H1 (cell line): Measurements from ENCODE around the gene ATP5ME. TPM values are rescaled to one million over a fixed set of nuclear protein-coding genes. Genes with fewer than 3 reads are reported as not detected.

ENCODE experiments used
- CTBP2 ChIP-seq: IDR thresholded peaks from 2 replicates; pipeline ENCODE4 v1.7.0; 2011; ENCODE audit warnings: borderline replicate concordance, mild to moderate bottlenecking, moderate library complexity, mixed read lengths, low read length; ENCODE audit not compliant: insufficient read depth, insufficient read length
- EP300 ChIP-seq, 2 experiments: IDR thresholded peaks; 1 replicate in 1 of 2; 2 replicates in 1 of 2; pipeline ENCODE4 v1.6.1; 2011 to 2012; ENCODE audit warnings: low read depth in 2 of 2, low read length in 2 of 2, mild to moderate bottlenecking in 2 of 2, borderline replicate concordance in 1 of 2, inconsistent platforms in 1 of 2, moderate library complexity in 1 of 2
- EZH2 ChIP-seq: fragments of 200-600 bp; sonication (generic); IDR thresholded peaks from 2 replicates; pipeline ENCODE4 v1.7.1; 2012; ENCODE audit warnings: low read depth, mild to moderate bottlenecking, moderate library complexity, low read length, inconsistent platforms; ENCODE audit not compliant: severe bottlenecking
- HDAC2 ChIP-seq, 2 experiments: fragments of 300-600 bp in 1 of 2; sonication (generic) in 1 of 2; IDR thresholded peaks; 2 replicates each; pipeline ENCODE4 v1.6.1; 2011 to 2012; ENCODE audit warnings: low read depth in 2 of 2, low read length in 2 of 2, mild to moderate bottlenecking in 2 of 2, moderate library complexity in 2 of 2, borderline replicate concordance in 1 of 2, inconsistent platforms in 1 of 2
- KDM1A ChIP-seq: fragments of 200-600, 300-600 bp; sonication (generic); IDR thresholded peaks from 2 replicates; pipeline ENCODE4 v1.7.1; 2016; ENCODE audit warnings: mild to moderate bottlenecking, low read length, borderline replicate concordance
- MAFK ChIP-seq: IDR thresholded peaks from 2 replicates; pipeline ENCODE4 v1.6.1; 2012; ENCODE audit warnings: low read depth, mild to moderate bottlenecking, improper control_type of control experiment, low read length
- PHF8 ChIP-seq: fragments of 200-600 bp; sonication (generic); conservative IDR thresholded peaks from 2 replicates; pipeline ENCODE4 v1.7.1; 2012; ENCODE audit warnings: low read depth, mild to moderate bottlenecking, inconsistent platforms, low read length, moderate library complexity
- POU5F1 ChIP-seq: IDR thresholded peaks from 2 replicates; pipeline ENCODE4 v1.6.1; 2011; ENCODE audit warnings: low read depth, mild to moderate bottlenecking, low read length, moderate library complexity
- RXRA ChIP-seq: IDR thresholded peaks from 2 replicates; pipeline ENCODE4 v1.6.1; 2011; ENCODE audit warnings: low read depth, mild to moderate bottlenecking, low read length, moderate library complexity; ENCODE audit not compliant: insufficient read depth
- SP1 ChIP-seq: IDR thresholded peaks from 2 replicates; pipeline ENCODE4 v1.6.1; 2011; ENCODE audit warnings: low read depth, low read length
- TCF12 ChIP-seq: IDR thresholded peaks from 2 replicates; pipeline ENCODE4 v1.6.1; 2011; ENCODE audit warnings: low read depth, mild to moderate bottlenecking, low read length
- polyA plus RNA-seq, 7 experiments: library from polyadenylated mRNA; depleted of rRNA in 3 of 7; stranded (reverse) in 5 of 7; unstranded in 2 of 7; fragments of >200 nt in 5 of 7; fragments of 200-250 nt in 2 of 7; gene quantifications; 1 replicate in 5 of 7; 2 replicates in 1 of 7; 4 replicates in 1 of 7; pipeline versions ENCODE4 v1.2.1 to v1.2.3, GENCODE V29; 2011 to 2013; ENCODE audit warnings: missing spikeins in 2 of 7, mixed read lengths in 2 of 7
- total RNA-seq: library from RNA; stranded (reverse); fragmentation: NEBNext Ultra II Directional; extraction: Animal tissue kit (Norgen Biotek cat#: 25700); gene quantifications from 2 replicates; pipeline ENCODE4 v1.2.1, GENCODE V29; 2021
- TF ChIP-seq, protein P1 (sequence below): IDR thresholded peaks from 2 replicates; pipeline ENCODE4 v1.6.1; 2011; ENCODE audit warnings: low read depth, mild to moderate bottlenecking, low read length; ENCODE audit not compliant: insufficient read depth

The ATP5ME gene
- total and polyA plus RNA-seq, 2 of the 8 experiments (the other 6 are each of a cell fraction or from before 2014, with no cell fraction given), result 375 to 450 TPM

DNA sequence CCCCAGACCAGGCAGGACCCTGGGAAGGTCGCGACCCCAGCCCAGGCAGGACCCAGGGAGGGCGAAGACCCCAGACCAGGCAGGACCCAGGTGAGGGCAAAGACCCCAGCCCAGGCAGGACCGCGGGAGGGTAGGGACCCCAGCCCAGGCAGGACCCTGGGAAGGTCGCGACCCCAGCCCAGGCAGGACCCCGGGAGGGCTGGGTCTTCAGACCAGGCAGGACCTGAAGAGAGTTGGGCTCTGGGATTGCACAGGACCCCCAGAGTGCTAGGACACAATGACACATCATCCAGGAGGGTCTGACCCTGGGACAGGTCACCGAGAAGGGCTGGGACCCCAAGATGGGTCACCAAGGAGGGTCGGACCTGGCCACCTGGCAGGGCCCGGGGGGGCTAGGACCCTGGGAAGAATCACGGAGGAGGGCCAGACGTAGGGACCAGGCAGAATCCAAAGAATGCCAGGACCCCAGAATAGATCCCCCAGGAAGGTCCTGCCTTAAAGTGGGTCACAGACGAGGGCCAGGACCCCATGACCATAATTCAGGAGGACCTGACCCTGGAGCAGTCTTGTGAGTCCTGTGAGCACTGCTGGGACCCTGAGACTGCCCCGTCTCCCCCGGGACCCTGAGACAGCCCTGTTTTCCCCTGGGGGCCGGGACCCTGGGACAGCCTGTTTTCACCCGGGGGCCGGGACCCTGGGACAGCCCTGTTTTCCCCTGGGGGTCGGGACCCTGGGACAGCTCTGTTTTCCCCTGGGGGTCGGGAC is 32.9 kb upstream of the ATP5ME start (continued):
- no peak for TF ChIP-seq CTBP2
- TF ChIP-seq EP300 (IDR thresholded peaks at IDR 0.05; ENCODE audit: borderline replicate concordance in 1 of 2, low read depth in 2 of 2, low read length in 2 of 2), result no peak
- no peak for TF ChIP-seq RXRA
- TF ChIP-seq EZH2, result no peak
- no peak for TF ChIP-seq POU5F1
- no peak for TF ChIP-seq HDAC2 (IDR thresholded peaks at IDR 0.05; ENCODE audit: borderline replicate concordance in 1 of 2, low read depth in 2 of 2, low read length in 2 of 2)
- TF ChIP-seq MAFK, result no peak
- no peak for TF ChIP-seq TCF12
- TF ChIP-seq KDM1A, result no peak
- TF ChIP-seq, protein P1, sequence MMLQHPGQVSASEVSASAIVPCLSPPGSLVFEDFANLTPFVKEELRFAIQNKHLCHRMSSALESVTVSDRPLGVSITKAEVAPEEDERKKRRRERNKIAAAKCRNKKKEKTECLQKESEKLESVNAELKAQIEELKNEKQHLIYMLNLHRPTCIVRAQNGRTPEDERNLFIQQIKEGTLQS, result no peak
- TF ChIP-seq PHF8, result no peak
- no peak for TF ChIP-seq SP1
